SJSA1 (cell line): Measurements from ENCODE around the gene CD2AP. TPM values are rescaled to one million over a fixed set of nuclear protein-coding genes. Genes with fewer than 3 reads are reported as not detected.
"Not testable (repeated sequence)": the region's sequence is repeated elsewhere in the genome, so short reads cannot be mapped to it uniquely, and the experiment has no call there.

Experiments
- DNase-seq, 2 experiments: peaks; one replicate each; pipeline ENCODE4 v3.0.0-alpha.2; 2015 to 2020; ENCODE audit warnings: low spot score in 2 of 2, low read depth in 1 of 2
- H3K27ac ChIP-seq: fragments of 250-450 bp; sonication (Bioruptor Pico); 2 replicates; pipeline ENCODE4 v1.5.1; 2020; ENCODE audit warnings: mild to moderate bottlenecking, moderate library complexity
- H3K27me3 ChIP-seq: fragments of 250-450 bp; sonication (Bioruptor Pico); replicated peaks from 2 replicates; pipeline ENCODE4 v1.5.1; 2020; ENCODE audit warnings: mild to moderate bottlenecking, moderate library complexity
- H3K36me3 ChIP-seq: fragments of 250-450 bp; sonication (Bioruptor Pico); 2 replicates; pipeline ENCODE4 v1.5.1; 2020; ENCODE audit warnings: mild to moderate bottlenecking
- H3K4me1 ChIP-seq: fragments of 250-450 bp; sonication (Bioruptor Pico); replicated peaks from 2 replicates; pipeline ENCODE4 v1.6.1; 2021; ENCODE audit warnings: mild to moderate bottlenecking
- H3K4me3 ChIP-seq: fragments of 250-450 bp; sonication (Bioruptor Pico); 2 replicates; pipeline ENCODE4 v1.5.1; 2020; ENCODE audit warnings: mild to moderate bottlenecking
- H3K9me3 ChIP-seq: fragments of 250-450 bp; sonication (Bioruptor Pico); replicated peaks from 2 replicates; pipeline ENCODE4 v1.5.1; 2020; ENCODE audit warnings: mild to moderate bottlenecking
- total RNA-seq: library from RNA; depleted of rRNA; stranded (reverse); fragments of >200 nt; shearing (Covaris generic); gene quantifications from 2 replicates; pipeline ENCODE4 v1.2.3, GENCODE V29; 2014; rRNA removed

The CD2AP gene, protein sequence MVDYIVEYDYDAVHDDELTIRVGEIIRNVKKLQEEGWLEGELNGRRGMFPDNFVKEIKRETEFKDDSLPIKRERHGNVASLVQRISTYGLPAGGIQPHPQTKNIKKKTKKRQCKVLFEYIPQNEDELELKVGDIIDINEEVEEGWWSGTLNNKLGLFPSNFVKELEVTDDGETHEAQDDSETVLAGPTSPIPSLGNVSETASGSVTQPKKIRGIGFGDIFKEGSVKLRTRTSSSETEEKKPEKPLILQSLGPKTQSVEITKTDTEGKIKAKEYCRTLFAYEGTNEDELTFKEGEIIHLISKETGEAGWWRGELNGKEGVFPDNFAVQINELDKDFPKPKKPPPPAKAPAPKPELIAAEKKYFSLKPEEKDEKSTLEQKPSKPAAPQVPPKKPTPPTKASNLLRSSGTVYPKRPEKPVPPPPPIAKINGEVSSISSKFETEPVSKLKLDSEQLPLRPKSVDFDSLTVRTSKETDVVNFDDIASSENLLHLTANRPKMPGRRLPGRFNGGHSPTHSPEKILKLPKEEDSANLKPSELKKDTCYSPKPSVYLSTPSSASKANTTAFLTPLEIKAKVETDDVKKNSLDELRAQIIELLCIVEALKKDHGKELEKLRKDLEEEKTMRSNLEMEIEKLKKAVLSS
- total RNA-seq = 26.7 and 28.9 TPM in 2 replicates

DNA sequence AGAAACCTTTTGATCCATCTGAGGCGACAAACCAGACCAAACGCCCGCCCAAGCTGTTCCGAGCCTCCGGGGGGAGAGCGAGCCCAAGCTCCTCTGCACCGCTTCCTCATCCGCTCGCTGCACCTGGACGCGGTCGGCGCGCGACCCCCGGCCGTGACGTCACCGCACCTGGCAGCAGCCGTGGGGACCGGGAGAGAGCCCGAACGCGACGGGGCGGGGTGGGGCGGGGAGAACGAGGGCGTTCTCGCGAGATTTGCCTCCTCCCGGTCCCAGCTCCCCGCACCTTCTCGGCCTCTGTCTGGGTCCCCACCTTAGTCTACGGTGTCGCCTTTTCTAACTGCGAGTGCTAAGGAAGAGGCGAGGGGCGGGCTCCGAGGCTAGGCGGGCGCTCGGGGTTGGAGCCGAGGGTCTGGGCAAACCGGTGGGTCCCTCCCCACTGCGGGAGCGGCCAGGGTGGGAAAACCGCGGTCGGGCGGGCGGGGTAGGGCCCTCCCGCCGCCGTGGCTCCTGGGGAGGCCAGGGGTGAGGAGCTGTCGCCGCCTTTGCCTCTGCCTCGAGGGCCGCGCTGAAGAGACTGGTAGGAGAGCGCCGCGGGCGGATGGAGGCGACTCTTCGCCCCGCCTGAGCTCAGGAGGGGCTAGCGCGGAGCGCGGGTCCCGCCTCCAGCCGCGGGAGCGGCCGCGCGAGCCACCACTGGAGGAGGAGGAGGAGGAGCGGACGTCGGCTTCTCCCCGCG lies at the start of gene CD2AP:
TSS of gene CD2AP (plus strand) at position 293 of the 736 bp plus-strand sequence. CDS start 456 bp downstream, outside the sequence.
- peak within 1 kb of the TSS; percentile 70 for H3K27ac ChIP-seq
- no peaks in the 10 kb centered on the region for H3K27me3 ChIP-seq
- peak within 1 kb of the TSS; percentile 73 for H3K4me3 ChIP-seq
- peaks cover 6% of the 10 kb centered on the region; the same call in 1 of the 2 replicates for H3K36me3 ChIP-seq
- H3K4me1 ChIP-seq = no peaks in the 10 kb centered on the region; the same call in none of the 2 replicates
- DNase-seq = peak; percentile 80 to 88
- no peaks in the 10 kb centered on the region for H3K9me3 ChIP-seq

DNA sequence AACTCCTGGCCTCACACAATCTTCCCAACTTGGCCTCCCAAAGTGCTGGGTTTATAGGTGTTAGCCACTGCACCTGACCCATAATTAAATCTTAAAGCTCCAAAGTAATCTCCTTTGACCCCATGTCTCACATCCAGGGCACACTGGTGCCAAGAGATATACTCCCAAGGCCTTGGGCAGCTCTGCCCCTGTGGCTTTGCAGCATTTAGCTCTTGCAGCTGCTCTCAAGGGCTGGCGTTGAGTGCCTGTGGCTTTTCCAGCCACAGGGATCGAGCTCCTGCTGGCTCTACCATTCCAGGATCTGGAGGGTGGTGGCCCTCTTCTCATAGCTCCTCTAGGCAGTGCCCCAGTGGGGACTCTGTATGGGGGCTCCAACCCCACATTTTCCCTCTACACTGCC lies 49.3 kb upstream of the CD2AP start:
- H3K36me3 ChIP-seq = no peaks in the 10 kb centered on the region
- H3K4me1 ChIP-seq = no peaks in the 10 kb centered on the region
- no peak overlapping the region for H3K27ac ChIP-seq
- no peak for DNase-seq
- H3K4me3 ChIP-seq = no peak overlapping the region
- H3K9me3 ChIP-seq = no peaks in the 10 kb centered on the region
- H3K27me3 ChIP-seq = no peaks in the 10 kb centered on the region

DNA sequence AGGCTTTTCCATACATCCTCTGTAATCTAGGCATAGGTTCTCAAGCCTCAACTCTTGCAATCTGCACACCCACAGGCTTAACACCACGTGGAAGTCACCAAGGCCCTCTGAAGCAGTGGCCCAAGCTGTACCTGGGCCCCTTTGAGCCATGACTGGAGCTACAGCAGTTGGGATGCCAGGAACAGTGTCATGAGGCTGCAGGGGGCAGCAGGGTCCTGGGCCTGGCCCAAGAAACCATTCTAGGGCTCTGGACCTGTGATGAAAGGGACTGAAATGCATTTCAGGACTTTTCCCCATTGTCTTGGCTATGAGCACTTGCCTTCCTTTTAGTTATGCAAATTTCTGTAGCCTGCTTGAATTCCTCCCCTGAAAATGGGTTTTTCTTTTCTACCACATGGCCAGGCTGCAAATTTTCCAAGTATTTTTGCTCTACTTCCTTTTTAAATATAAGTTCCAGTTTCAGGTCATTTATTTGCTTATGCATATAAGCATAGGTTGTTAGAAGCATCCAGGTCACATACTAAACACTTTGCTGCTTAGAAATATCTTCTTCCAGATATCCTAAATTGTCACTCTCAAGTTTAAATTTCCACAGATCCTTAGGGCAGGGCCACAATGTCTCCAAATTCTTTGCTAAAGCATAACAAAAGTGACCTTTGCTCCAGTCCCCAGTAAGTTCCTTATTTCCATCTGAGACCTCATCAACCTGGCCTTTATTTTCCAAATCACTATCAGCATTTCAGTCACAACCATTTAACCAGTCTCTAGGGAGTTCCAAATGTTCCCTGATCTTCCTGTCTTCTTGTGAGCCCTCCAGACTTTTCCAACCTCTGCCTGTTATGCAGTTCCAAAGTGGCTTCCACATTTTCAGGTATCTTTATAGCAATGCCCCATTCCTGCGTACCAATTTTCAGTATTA lies 48.6 kb upstream of the CD2AP start:
- Histone ChIP-seq H3K4me3 (no peak overlapping the region), H3K9me3 (no peaks in the 10 kb centered on the region), H3K4me1 (no peaks in the 10 kb centered on the region), H3K36me3 (no peaks in the 10 kb centered on the region), H3K27ac (no peak overlapping the region), H3K27me3 (no peaks in the 10 kb centered on the region)
- DNase-seq = no peak

DNA sequence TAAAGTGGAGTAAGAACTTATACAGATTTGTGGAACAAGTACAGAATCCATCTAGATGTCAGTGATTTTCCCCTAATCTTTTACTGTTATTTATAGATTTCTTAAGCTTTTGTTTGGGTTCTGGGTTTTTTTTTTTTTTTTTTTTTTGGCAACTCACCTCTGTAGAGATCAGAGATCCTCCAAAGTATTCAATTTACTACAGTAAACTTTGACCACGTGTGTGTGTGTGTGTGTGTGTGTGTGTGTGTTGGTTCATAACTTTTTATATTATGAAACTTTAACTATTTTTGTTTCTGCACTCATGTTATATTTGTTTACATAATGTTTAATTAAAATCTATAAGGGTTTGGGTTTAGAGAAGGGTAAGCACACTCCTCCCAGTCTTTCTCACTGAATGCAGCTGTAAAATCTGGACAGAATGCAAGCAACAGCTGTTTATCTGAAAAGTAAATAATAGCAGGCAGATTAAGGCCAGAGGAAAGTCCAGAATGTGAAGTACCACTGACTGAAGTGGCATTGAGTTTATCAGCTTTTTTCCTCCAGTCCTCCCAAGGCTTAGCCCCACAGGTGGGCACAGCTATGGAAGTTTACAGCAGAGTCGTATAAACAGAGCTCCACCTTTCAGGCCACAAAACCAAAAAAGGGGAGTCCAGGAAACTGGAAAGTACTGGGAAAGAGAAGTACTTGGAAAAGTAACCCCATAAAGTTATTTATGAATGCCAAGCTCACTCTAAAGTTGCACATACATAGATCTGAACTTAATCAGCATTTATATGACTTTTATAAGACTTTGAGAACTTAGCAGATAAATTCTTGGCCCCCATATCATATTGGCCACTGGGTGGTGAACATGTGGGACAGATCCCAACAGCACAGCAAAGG lies 43.0 kb upstream of the CD2AP start:
- Histone ChIP-seq H3K9me3 (no peaks in the 10 kb centered on the region), H3K27me3 (no peaks in the 10 kb centered on the region), H3K36me3 (no peaks in the 10 kb centered on the region), H3K4me1 (no peaks in the 10 kb centered on the region), H3K4me3 (no peak overlapping the region), H3K27ac (no peak overlapping the region)
- DNase-seq = no peak

DNA sequence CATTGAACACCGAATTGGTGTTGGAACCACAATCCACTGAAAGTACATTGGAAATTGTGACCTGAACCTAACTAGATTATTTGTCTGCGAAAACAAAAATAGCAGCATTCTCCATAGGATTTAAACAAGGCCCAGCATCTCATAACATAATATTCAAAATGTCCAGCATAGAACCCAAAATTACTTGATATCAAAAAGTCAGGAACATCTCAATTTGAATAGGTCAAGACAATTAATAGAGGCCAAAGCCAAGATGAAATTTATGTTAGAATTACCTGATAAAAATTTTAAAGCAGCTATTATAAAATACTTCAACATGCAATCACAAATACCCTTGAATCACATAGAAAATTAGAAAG lies 42.4 kb upstream of the CD2AP start:
- Histone ChIP-seq H3K4me3 (no peak overlapping the region), H3K27ac (no peak overlapping the region), H3K9me3 (no peaks in the 10 kb centered on the region), H3K4me1 (no peaks in the 10 kb centered on the region), H3K27me3 (no peaks in the 10 kb centered on the region), H3K36me3 (no peaks in the 10 kb centered on the region)
- no peak for DNase-seq

DNA sequence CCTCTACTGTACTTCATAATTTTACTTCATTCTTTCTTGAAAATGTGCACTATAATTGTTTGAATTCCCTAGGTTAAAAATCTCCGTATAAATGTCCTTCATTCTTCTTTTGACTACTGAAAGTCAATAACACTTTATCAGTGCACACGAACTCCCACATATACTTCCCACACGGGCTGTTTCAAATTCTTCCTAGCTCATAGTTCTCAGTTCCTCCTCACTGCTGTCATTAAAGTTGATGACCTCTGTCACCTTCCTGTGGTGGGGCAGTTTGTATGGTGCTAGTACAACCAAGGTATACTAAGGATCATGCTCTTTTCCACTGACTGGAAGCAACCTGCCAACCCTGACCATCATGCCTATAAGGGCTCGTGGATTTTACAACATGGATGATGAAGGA lies 40.0 kb upstream of the CD2AP start:
- Histone ChIP-seq H3K36me3 (no peaks in the 10 kb centered on the region), H3K4me3 (no peak overlapping the region), H3K27ac (no peak overlapping the region), H3K27me3 (no peaks in the 10 kb centered on the region), H3K9me3 (no peaks in the 10 kb centered on the region), H3K4me1 (no peaks in the 10 kb centered on the region)
- DNase-seq = no peak

DNA sequence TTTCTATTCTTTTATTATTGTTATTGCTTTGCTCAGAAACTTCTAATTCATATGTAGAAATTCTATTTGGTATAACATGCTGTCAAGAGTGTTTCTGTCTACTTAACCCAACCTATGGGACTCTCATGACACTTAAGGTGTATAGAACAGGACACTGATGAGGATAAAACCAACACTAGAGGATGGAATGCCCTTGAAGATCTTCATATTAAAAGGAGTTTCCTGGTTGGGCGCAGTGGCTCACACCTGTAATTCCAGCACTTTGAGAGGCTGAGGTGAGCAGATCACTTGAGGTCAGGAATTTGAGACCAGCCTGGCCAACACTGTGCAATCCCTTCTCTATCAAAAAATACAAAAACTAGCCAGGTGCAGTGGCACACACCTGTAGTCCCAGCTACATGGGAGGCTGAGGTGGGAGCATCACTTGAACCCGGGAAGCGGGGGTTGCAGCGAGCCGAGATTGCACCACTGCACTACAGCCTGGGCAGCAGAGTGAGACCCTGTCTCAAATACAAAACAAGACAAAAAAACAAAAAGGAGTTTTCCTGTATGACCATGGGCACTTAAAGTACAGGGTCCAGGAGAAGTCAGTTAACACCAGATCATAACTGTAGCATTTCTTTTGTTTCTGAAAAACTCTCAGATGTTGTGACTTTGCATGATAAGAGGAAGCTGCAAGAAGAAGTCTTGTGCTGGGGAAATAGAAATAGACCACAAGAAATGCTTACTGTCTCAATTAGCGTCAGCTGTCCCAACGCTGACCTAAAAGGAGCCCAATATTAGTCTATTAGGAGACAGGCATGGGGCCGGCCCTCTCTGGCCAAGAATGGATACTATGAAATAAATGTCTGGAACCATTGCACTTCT lies 38.9 kb upstream of the CD2AP start:
- no peaks in the 10 kb centered on the region for H3K9me3 ChIP-seq
- no peaks in the 10 kb centered on the region for H3K36me3 ChIP-seq
- no peaks in the 10 kb centered on the region for H3K27me3 ChIP-seq
- no peak for DNase-seq
- no peak overlapping the region for H3K27ac ChIP-seq
- no peak overlapping the region for H3K4me3 ChIP-seq
- H3K4me1 ChIP-seq = no peaks in the 10 kb centered on the region

DNA sequence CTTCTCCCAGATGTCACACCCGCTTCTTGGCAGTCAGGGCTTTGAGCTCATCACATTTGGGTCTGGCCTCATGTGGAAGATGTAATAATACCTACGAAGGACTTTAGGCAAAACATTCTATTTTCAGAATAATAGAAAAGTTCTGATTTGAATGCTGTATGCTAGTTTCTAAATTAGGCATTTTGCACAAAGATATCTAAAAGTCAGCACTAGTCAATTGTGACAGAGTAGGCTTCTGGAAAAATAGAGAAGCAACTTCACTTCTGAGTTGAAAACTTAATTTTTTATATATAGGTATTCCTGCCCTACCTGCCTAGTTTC lies 38.3 kb upstream of the CD2AP start:
- H3K27ac ChIP-seq = no peak overlapping the region
- no peak for DNase-seq
- H3K4me3 ChIP-seq = no peak overlapping the region
- H3K36me3 ChIP-seq = no peaks in the 10 kb centered on the region
- H3K9me3 ChIP-seq = no peaks in the 10 kb centered on the region
- H3K4me1 ChIP-seq = no peaks in the 10 kb centered on the region
- H3K27me3 ChIP-seq = no peaks in the 10 kb centered on the region

DNA sequence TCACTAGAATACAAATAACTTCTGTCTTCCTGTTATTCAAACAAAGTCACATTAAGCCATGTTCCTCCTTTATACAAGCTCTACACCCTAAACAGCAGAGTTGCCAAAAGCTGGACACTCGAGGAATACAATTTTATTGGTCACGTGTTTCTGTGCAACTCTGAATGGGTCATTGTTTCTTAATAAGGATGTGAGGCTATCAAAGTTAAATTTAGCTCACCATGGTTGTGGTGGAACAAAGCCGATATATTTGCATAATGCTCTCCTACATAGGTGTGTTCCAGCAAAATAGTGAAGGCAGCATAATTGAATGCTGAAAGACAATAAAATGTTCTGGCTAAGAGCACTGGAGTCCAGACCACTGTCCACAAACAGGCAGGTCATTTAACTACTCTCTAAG lies 36.9 kb upstream of the CD2AP start:
- no peak for DNase-seq
- H3K36me3 ChIP-seq = no peaks in the 10 kb centered on the region
- no peaks in the 10 kb centered on the region for H3K4me1 ChIP-seq
- no peak overlapping the region for H3K4me3 ChIP-seq
- no peaks in the 10 kb centered on the region for H3K27me3 ChIP-seq
- no peaks in the 10 kb centered on the region for H3K9me3 ChIP-seq
- H3K27ac ChIP-seq = no peak overlapping the region

DNA sequence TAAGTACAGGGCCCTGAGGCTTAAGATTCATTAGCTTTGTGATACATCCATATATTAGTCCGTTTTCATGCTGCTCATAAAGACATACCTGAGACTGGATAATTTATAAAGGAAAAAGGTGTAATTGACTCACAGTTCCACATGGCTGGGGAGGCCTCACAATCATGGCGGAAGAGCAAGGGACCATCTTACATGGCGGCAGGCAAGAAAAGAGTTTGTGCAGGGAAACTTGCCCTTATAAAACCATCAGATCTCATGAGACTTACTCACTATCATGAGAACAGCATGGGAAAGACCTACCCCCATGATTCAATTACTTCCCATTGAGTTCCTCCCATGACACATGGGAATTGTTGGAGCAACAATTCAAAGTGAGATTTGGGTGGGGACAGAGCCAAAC lies 32.6 kb upstream of the CD2AP start:
- not testable (repeated sequence) for H3K27me3 ChIP-seq, DNase-seq, H3K36me3 ChIP-seq, H3K4me1 ChIP-seq, H3K9me3 ChIP-seq, H3K27ac ChIP-seq, H3K4me3 ChIP-seq

DNA sequence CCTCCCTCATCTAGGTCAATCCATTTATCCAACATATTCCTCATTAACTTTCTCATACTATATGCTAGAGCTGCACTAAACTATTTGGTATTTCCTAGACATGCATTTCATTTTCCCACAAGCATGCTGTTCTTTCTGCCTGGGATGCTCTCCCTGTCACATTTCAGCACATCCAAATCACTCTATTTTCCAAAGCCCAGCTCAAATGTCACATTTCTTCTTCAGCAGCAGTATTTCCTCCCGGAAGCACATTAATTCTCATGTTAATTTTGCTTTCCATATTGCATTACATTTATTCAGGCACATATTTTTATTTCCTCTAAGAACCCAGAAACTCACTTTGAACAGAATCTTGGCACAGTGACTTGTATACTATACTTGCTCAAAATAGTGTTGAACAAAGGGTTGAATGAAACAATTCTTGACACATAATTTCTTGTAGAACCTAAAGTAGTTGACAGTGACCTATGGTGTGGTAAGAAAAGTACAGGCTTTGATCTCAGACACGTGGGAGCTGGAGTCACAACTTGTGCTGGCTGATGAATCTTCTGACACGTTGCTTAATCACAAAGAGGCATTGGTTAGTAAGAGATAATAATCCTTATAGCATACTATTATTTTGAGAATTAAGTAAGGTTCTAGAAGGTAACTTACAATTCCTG lies 30.8 kb upstream of the CD2AP start:
- DNase-seq = no peak
- Histone ChIP-seq H3K27ac (no peak overlapping the region), H3K36me3 (no peaks in the 10 kb centered on the region), H3K9me3 (no peaks in the 10 kb centered on the region), H3K4me1 (no peaks in the 10 kb centered on the region), H3K4me3 (no peak overlapping the region), H3K27me3 (no peaks in the 10 kb centered on the region)

DNA sequence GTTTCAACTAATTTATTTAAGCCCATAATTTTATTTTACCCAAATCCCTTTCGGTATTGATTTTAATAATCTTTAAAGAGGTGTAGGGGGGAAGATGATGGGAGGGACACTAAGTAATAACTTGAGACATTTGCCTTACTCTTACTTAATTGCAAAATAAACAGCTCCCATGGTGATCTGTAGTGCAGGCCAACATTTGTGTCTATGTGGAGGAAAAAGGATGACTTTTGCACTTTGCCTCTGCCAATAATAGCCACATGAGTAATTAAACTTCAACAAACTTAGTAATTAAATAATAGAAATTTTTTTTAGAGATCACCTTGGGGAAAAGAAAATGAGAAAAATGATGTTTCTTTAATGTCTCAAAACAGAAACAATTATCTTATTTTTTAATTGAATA lies 29.9 kb upstream of the CD2AP start:
- no peak for DNase-seq
- H3K4me1 ChIP-seq = no peaks in the 10 kb centered on the region
- no peak overlapping the region for H3K4me3 ChIP-seq
- H3K27ac ChIP-seq = no peak overlapping the region
- no peaks in the 10 kb centered on the region for H3K36me3 ChIP-seq
- H3K9me3 ChIP-seq = no peaks in the 10 kb centered on the region
- H3K27me3 ChIP-seq = no peaks in the 10 kb centered on the region
